ENCODE measurements around the gene GPR15LG.

Gene GPR15LG

GRCh38 chr10:84232376-84232775 lies 58.8 kb downstream of the GPR15LG start:
- CTCF ChIA-PET = interaction anchor here (0.7 kb wide), 1 partner anchor 9 kb away, joined by 4 read pairs; no protein-coding TSS in a partner anchor
- Histone ChIP-seq H3K27ac (ENCODE audit: insufficient read depth in 1 of 2, low read depth in 1 of 2, low read length in 2 of 2, poor library complexity in 1 of 2, severe bottlenecking in 2 of 2) (no peak overlapping the region), H3K27me3 (replicated peaks in 2 of 5; ENCODE audit: control insufficient read depth in 4 of 5, insufficient read depth in 5 of 5, low read length in 4 of 5) (peaks cover 0 to 15% (median 4%) of the 10 kb centered on the region in 5 experiments), H3K9me3 (ENCODE audit: control extremely low read depth in 1 of 5, control insufficient read depth in 4 of 5, insufficient read depth in 2 of 5, low read depth in 1 of 5, low read length in 4 of 5) (peaks cover 0 to 2% (median 0%) of the 10 kb centered on the region in 5 experiments), H3K4me1 (ENCODE audit: control extremely low read depth in 1 of 4, control insufficient read depth in 4 of 4, insufficient read depth in 4 of 4, low read length in 3 of 4) (no peaks in the 10 kb centered on the region), H3K4me3 (ENCODE audit: control insufficient read depth in 1 of 7, extremely low read depth in 1 of 7, insufficient read depth in 4 of 7, low read depth in 2 of 7, low read length in 6 of 7) (no peak overlapping the region), H3K36me3 (ENCODE audit: control insufficient read depth in 4 of 4, insufficient read depth in 4 of 4, low read length in 3 of 4) (no peaks in the 10 kb centered on the region)
- DNase-seq = no peak
- 98% methylated on average over 10 of the region's 10 CpGs for WGBS (ENCODE audit: insufficient coverage)
- POLR2A ChIA-PET = no interaction called here

GRCh38 chr10:84233940-84234339 lies 60.3 kb downstream of the GPR15LG start:
- DNase-seq = no peak
- Histone ChIP-seq H3K27ac (ENCODE audit: insufficient read depth in 1 of 2, low read depth in 1 of 2, low read length in 2 of 2, poor library complexity in 1 of 2, severe bottlenecking in 2 of 2) (no peak overlapping the region), H3K4me3 (ENCODE audit: control insufficient read depth in 1 of 7, extremely low read depth in 1 of 7, insufficient read depth in 4 of 7, low read depth in 2 of 7, low read length in 6 of 7) (no peak overlapping the region), H3K9me3 (ENCODE audit: control extremely low read depth in 1 of 5, control insufficient read depth in 4 of 5, insufficient read depth in 2 of 5, low read depth in 1 of 5, low read length in 4 of 5) (peaks cover 0 to 2% (median 0%) of the 10 kb centered on the region in 5 experiments), H3K27me3 (replicated peaks in 2 of 5; ENCODE audit: control insufficient read depth in 4 of 5, insufficient read depth in 5 of 5, low read length in 4 of 5) (peaks cover 0 to 19% (median 10%) of the 10 kb centered on the region in 5 experiments), H3K4me1 (ENCODE audit: control extremely low read depth in 1 of 4, control insufficient read depth in 4 of 4, insufficient read depth in 4 of 4, low read length in 3 of 4) (no peaks in the 10 kb centered on the region), H3K36me3 (ENCODE audit: control insufficient read depth in 4 of 4, insufficient read depth in 4 of 4, low read length in 3 of 4) (no peaks in the 10 kb centered on the region)
- WGBS (ENCODE audit: insufficient coverage) = 95% methylated on average over 3 of the region's 4 CpGs
- CTCF ChIA-PET = interaction anchor here (0.6 to 0.7 kb wide), 2 partner anchors 19 to 166 kb away, joined by 3 read pairs; no protein-coding TSS in a partner anchor
- POLR2A ChIA-PET = no interaction called here

GRCh38 chr10:84234479-84234878 lies 60.9 kb downstream of the GPR15LG start:
- no peak overlapping the region for H3K27ac ChIP-seq (ENCODE audit: insufficient read depth in 1 of 2, low read depth in 1 of 2, low read length in 2 of 2, poor library complexity in 1 of 2, severe bottlenecking in 2 of 2)
- POLR2A ChIA-PET = no interaction called here
- no peak overlapping the region for H3K4me3 ChIP-seq (ENCODE audit: control insufficient read depth in 1 of 7, extremely low read depth in 1 of 7, insufficient read depth in 4 of 7, low read depth in 2 of 7, low read length in 6 of 7)
- no peaks in the 10 kb centered on the region for H3K4me1 ChIP-seq (ENCODE audit: control extremely low read depth in 1 of 4, control insufficient read depth in 4 of 4, insufficient read depth in 4 of 4, low read length in 3 of 4)
- CTCF ChIA-PET = no interaction called here
- H3K36me3 ChIP-seq (ENCODE audit: control insufficient read depth in 4 of 4, insufficient read depth in 4 of 4, low read length in 3 of 4) = no peaks in the 10 kb centered on the region
- WGBS (ENCODE audit: insufficient coverage) = 92% methylated on average over 2 of the region's 4 CpGs
- DNase-seq = no peak
- H3K9me3 ChIP-seq (ENCODE audit: control extremely low read depth in 1 of 5, control insufficient read depth in 4 of 5, insufficient read depth in 2 of 5, low read depth in 1 of 5, low read length in 4 of 5) = peaks cover 0 to 2% (median 0%) of the 10 kb centered on the region in 5 experiments
- H3K27me3 ChIP-seq (replicated peaks in 2 of 5; ENCODE audit: control insufficient read depth in 4 of 5, insufficient read depth in 5 of 5, low read length in 4 of 5) = peaks cover 0 to 22% (median 10%) of the 10 kb centered on the region in 5 experiments

Data from common myeloid progenitor, CD34-positive (primary cell).